GM19099 (cell line): ENCODE results near the gene KIAA1549.

Experiments
- POLR2A ChIP-seq: IDR thresholded peaks from 3 replicates; pipeline ENCODE4 v1.6.1; 2011; ENCODE audit warnings: low read depth; ENCODE audit not compliant: insufficient read length; ENCODE audit errors: extremely low read depth

KIAA1549 gene

DNA sequence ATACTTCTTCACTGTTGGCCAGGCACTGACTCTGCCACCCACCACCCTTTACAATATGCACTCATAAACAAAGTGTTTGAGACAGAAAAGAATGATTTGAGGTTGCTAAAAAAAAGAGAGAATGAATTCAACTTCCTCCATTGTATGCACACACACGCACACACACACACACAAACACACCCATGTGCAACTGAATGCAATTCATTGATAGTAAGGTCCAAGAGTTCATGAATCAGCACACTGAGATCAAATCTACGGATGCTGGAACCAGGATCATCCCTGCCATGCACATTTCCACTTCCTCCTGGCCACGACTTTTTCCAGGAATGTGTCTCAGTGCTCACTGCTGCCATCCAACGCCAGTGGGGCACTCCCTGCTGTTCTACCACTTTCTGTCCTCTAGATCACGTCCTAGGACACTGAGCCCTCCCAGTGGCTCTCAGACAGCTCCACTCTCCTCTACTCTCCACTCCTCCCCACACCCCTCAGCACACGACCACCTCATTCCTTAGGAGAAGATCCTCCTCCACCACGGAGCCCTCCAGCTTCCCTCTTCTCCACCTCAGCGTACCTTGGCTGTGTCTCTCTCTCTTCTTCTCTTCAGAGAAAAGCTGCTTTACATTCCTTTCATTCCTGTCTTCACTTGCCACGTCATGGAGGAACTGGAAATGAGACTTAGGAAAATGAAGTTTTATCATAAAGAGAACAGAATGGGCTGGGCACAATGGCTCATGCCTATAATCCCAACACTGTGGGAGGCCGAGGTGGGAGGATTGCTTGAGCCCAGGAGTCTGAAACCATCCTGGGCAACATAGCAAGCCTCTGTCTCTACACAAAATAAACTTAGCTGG lies 195.4 kb downstream of the KIAA1549 start:
- TF ChIP-seq POLR2A = no peak

DNA sequence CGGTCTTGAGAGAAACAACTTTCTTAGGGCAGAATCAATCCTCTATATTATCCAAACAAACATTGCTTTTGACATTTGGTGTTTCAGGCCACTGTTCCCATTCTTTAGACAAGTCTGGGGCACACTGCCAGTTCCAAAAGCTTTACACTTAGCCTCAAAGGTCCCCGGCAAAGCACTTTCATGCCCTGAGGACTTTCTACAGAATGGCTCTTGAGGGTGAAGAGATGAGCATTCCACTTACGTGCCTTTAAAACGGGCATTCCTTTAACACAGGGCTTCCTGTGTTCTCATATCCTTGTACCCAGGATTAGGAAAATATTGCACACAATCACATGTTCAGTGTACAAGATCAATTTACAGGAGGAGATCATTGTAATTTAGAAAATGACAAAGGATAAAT lies 196.5 kb downstream of the KIAA1549 start:
- TF ChIP-seq POLR2A = no peak
